Hepatocyte (in vitro differentiated cells): Measurements from ENCODE around the gene TSPAN15.

Experiments
- CTCF ChIP-seq: fragments of 200-600 bp; sonication (generic); IDR thresholded peaks from 2 replicates; pipeline ENCODE4 v1.5.1; 2016; ENCODE audit warnings: antibody characterized with exemption, mild to moderate bottlenecking; ENCODE audit not compliant: poor library complexity
- EZH2 ChIP-seq: fragments of 200-600 bp; sonication (generic); IDR thresholded peaks from 2 replicates; pipeline ENCODE4 v1.6.1; 2016; ENCODE audit warnings: antibody characterized with exemption, mild to moderate bottlenecking, borderline replicate concordance

GRCh38 chr10:69404786-69405185 lies 46.5 kb upstream of the TSPAN15 start:
- no peak for TF ChIP-seq CTCF
- no peak for TF ChIP-seq EZH2
